ENCODE data around the gene CDK2AP2.
A peak's percentile ranks its signal among the peaks of the same experiment; 100 is the strongest.
"Not testable (repeated sequence)": the region's sequence is repeated elsewhere in the genome, so short reads cannot be mapped to it uniquely, and the experiment has no call there.

CDK2AP2 gene

DNA sequence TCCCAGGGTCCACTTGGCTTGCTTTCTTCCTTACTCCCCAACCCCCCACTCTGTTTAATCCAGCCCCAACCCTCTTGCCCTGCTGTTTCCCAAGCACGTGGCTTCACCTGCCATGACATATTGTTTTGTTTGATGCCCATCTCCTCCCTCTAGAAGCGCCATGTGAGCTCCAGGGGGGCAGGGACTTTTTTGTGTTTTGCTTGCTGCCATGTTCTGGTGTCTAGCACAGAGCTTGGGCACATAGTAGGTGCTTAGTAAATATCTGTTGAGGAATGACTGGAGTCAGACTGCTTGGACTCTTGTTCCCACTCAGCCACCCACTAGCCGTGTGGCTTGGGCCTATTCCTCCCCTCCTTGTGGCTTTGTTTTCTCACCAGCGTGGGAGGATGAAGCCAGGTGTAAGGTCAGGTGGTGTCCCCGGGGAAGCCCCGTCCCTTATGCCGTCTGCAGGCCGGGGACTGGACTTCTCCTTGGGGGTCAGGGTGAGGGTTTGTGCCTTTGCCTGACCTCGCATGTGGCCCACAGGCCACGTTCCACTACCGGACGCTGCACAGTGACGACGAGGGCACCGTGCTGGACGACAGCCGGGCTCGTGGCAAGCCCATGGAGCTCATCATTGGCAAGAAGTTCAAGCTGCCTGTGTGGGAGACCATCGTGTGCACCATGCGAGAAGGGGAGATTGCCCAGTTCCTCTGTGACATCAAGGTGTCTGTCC lies 21.3 kb downstream of the CDK2AP2 start:
- Histone ChIP-seq H3K4me3 (ENCODE audit: low read depth, low read length, poor library complexity, severe bottlenecking) (peak overlapping the region; percentile 4), H3K9ac (ENCODE audit: low read length) (peak overlapping the region; percentile 2; the same call in 1 of the 2 replicates), H3F3A (ENCODE audit: insufficient read depth, low read length) (0 out of 2 replicates have a peak, but pooled peaks cover 2% of the 10 kb centered on the region), H3K4me2 (ENCODE audit: low read length) (peak overlapping the region; percentile 45; the same call in 1 of the 2 replicates), H2AFZ (ENCODE audit: low read length) (no peak overlapping the region), H3K9me3 (ENCODE audit: low read length) (no peaks in the 10 kb centered on the region), H3K36me3 (ENCODE audit: insufficient read depth, low read length) (peaks cover 37% of the 10 kb centered on the region; the same call in 1 of the 2 replicates), H3K4me1 (ENCODE audit: insufficient read depth, low read length, severe bottlenecking) (peaks cover 53% of the 10 kb centered on the region), H3K79me2 (ENCODE audit: insufficient read depth, low read length) (no peaks in the 10 kb centered on the region), H3K27ac (ENCODE audit: low read depth, low read length, poor library complexity, severe bottlenecking) (peak overlapping the region; percentile 91), H4K20me1 (ENCODE audit: insufficient read depth, low read length) (no peaks in the 10 kb centered on the region), H3K9me2 (ENCODE audit: low read depth, low read length) (no peaks in the 10 kb centered on the region), H3K27me3 (ENCODE audit: insufficient read depth, low read length) (no peaks in the 10 kb centered on the region)
- TF ChIP-seq, protein P1, sequence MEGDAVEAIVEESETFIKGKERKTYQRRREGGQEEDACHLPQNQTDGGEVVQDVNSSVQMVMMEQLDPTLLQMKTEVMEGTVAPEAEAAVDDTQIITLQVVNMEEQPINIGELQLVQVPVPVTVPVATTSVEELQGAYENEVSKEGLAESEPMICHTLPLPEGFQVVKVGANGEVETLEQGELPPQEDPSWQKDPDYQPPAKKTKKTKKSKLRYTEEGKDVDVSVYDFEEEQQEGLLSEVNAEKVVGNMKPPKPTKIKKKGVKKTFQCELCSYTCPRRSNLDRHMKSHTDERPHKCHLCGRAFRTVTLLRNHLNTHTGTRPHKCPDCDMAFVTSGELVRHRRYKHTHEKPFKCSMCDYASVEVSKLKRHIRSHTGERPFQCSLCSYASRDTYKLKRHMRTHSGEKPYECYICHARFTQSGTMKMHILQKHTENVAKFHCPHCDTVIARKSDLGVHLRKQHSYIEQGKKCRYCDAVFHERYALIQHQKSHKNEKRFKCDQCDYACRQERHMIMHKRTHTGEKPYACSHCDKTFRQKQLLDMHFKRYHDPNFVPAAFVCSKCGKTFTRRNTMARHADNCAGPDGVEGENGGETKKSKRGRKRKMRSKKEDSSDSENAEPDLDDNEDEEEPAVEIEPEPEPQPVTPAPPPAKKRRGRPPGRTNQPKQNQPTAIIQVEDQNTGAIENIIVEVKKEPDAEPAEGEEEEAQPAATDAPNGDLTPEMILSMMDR (IDR thresholded peaks at IDR 0.05; ENCODE audit: low read length): no peak
- no peak for TF ChIP-seq EZH2 (IDR thresholded peaks at IDR 0.05; ENCODE audit: borderline replicate concordance, low read length)

DNA sequence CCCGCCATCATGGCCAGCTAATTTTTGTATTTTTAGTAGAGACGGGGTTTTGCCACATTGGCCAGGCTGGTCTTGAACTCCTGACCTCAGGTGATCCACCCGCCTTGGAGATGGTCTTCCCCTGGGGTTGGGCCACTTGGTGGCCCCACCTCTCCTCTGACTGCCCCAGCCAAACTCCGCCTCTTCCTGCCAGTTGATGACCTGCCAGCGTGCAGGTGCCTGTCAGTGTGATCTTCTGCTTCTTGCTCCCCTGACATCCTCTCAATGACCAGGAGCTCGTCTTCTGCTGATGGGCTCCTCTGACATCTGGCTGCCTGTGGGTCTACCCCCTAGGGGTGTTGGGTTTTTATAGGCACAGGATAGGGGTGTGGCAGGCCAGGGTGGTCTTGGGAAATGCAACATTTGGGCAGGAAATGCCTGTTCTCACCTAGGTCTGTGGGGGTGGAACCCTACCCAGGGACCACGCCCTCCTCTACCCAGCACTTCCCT lies 22.0 kb downstream of the CDK2AP2 start:
- H2AFZ ChIP-seq (ENCODE audit: low read length); H3K9me3 ChIP-seq (ENCODE audit: low read length); H3K9me2 ChIP-seq (ENCODE audit: low read depth, low read length); H3K9ac ChIP-seq (ENCODE audit: low read length); H3K79me2 ChIP-seq (ENCODE audit: insufficient read depth, low read length); H3K27me3 ChIP-seq (ENCODE audit: insufficient read depth, low read length); H3F3A ChIP-seq (ENCODE audit: insufficient read depth, low read length); H4K20me1 ChIP-seq (ENCODE audit: insufficient read depth, low read length): not testable (repeated sequence)
- peaks cover 53% of the 10 kb centered on the region for H3K4me1 ChIP-seq (ENCODE audit: insufficient read depth, low read length, severe bottlenecking)
- peaks cover 30% of the 10 kb centered on the region; the same call in 1 of the 2 replicates for H3K36me3 ChIP-seq (ENCODE audit: insufficient read depth, low read length)
- peak overlapping the region; percentile 45 for H3K4me2 ChIP-seq (ENCODE audit: low read length)
- peak overlapping the region; percentile 91 for H3K27ac ChIP-seq (ENCODE audit: low read depth, low read length, poor library complexity, severe bottlenecking)
- peak overlapping the region; percentile 4 for H3K4me3 ChIP-seq (ENCODE audit: low read depth, low read length, poor library complexity, severe bottlenecking)

DNA sequence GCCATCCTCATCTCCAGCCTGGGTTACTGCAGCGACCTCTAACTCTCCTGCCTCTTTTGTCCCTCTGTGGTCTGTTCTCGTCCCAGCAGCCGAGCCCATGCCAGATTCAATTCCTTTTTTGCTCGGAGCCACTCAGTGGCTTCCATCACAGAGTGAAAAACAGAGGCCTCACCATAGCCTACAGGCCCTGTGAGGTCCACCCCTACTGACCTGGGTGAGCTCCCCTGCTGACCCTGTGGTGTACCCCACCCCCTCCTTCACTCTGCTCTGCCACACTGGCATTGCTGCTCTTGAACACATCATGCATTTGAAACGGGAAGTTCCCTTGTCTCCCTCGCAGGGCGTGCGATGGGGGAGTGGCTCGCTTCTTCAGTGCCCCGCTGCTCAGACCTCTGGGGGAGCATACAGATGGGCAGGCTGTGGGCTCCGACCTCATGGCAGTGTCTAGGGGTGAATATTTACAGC lies 23.1 kb downstream of the CDK2AP2 start:
- H3F3A ChIP-seq (ENCODE audit: insufficient read depth, low read length): 0 out of 2 replicates have a peak, but pooled peaks cover 2% of the 10 kb centered on the region
- no peak overlapping the region for H2AFZ ChIP-seq (ENCODE audit: low read length)
- H3K9ac ChIP-seq (ENCODE audit: low read length): peak overlapping the region; percentile 88
- TF ChIP-seq, protein P1 (IDR thresholded peaks at IDR 0.05; ENCODE audit: low read length): peak; percentile 30; the same call in 1 of the 2 replicates
- no peak for TF ChIP-seq EZH2 (IDR thresholded peaks at IDR 0.05; ENCODE audit: borderline replicate concordance, low read length)
- peaks cover 20% of the 10 kb centered on the region; the same call in 1 of the 2 replicates for H3K36me3 ChIP-seq (ENCODE audit: insufficient read depth, low read length)
- no peaks in the 10 kb centered on the region for H3K79me2 ChIP-seq (ENCODE audit: insufficient read depth, low read length)
- H3K27ac ChIP-seq (ENCODE audit: low read depth, low read length, poor library complexity, severe bottlenecking): peak overlapping the region; percentile 91
- peak overlapping the region; percentile 56 for H3K4me3 ChIP-seq (ENCODE audit: low read depth, low read length, poor library complexity, severe bottlenecking)
- no peaks in the 10 kb centered on the region for H4K20me1 ChIP-seq (ENCODE audit: insufficient read depth, low read length)
- H3K9me2 ChIP-seq (ENCODE audit: low read depth, low read length): no peaks in the 10 kb centered on the region
- no peaks in the 10 kb centered on the region for H3K9me3 ChIP-seq (ENCODE audit: low read length)
- no peaks in the 10 kb centered on the region for H3K27me3 ChIP-seq (ENCODE audit: insufficient read depth, low read length)
- peak overlapping the region; percentile 99 for H3K4me2 ChIP-seq (ENCODE audit: low read length)
- peaks cover 52% of the 10 kb centered on the region for H3K4me1 ChIP-seq (ENCODE audit: insufficient read depth, low read length, severe bottlenecking)
